C4-2B (cell line): ENCODE data around the gene PKN2.

ENCODE experiments used
- ZFX ChIP-seq: fragments of 450-650 bp; IDR thresholded peaks from 2 replicates; pipeline ENCODE4 v1.6.1; 2017
- TF ChIP-seq, protein P1 (sequence below): fragments of 450-650 bp; conservative IDR thresholded peaks from 2 replicates; pipeline ENCODE4 v1.5.1; 2017; ENCODE audit warnings: mild to moderate bottlenecking

DNA sequence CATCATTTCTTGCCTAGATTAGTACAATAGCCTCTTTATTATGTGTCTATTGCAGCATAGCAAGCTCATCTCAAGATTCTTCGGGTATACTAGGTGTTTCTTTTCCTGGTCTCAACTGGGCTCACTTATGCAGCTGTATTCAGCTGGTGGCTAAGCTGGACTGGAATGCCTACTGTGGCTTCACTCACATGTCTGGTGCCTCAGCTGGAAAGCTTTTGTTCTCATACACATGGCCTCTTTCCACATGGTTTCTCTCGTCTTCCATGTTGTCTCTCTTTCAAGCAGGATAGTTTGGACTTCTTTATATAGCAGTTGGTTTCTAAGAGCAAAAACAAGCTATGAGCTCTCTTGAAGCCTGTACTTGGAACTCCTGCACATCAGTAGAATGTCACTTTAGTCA lies 45.2 kb downstream of the PKN2 start:
- TF ChIP-seq, protein P1, sequence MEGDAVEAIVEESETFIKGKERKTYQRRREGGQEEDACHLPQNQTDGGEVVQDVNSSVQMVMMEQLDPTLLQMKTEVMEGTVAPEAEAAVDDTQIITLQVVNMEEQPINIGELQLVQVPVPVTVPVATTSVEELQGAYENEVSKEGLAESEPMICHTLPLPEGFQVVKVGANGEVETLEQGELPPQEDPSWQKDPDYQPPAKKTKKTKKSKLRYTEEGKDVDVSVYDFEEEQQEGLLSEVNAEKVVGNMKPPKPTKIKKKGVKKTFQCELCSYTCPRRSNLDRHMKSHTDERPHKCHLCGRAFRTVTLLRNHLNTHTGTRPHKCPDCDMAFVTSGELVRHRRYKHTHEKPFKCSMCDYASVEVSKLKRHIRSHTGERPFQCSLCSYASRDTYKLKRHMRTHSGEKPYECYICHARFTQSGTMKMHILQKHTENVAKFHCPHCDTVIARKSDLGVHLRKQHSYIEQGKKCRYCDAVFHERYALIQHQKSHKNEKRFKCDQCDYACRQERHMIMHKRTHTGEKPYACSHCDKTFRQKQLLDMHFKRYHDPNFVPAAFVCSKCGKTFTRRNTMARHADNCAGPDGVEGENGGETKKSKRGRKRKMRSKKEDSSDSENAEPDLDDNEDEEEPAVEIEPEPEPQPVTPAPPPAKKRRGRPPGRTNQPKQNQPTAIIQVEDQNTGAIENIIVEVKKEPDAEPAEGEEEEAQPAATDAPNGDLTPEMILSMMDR: no peak
- TF ChIP-seq ZFX: no peak
